HepG2 (cell line): ENCODE data around the gene ZNF19. TPM values are rescaled to one million over a fixed set of nuclear protein-coding genes. Genes with fewer than 3 reads are reported as not detected.

Experiments used
- ARNTL ChIP-seq: sonication (generic); formaldehyde crosslinking; IDR thresholded peaks from 2 replicates; pipeline ENCODE4 v1.4.0; 2020; ENCODE audit warnings: mild to moderate bottlenecking, missing genetic modification reagents
- FIP1L1 ChIP-seq: fragments of 200-400 bp; formaldehyde crosslinking; IDR thresholded peaks from 2 replicates; pipeline ENCODE4 v1.6.1; 2018; ENCODE audit warnings: low read depth, mild to moderate bottlenecking, low read length, moderate library complexity, borderline replicate concordance; ENCODE audit not compliant: insufficient read depth
- GLI4 ChIP-seq: sonication (generic); formaldehyde crosslinking; IDR thresholded peaks from 2 replicates; pipeline ENCODE4 v1.5.1; 2020; ENCODE audit warnings: missing genetic modification reagents, mild to moderate bottlenecking, moderate library complexity, borderline replicate concordance
- HNRNPK ChIP-seq: fragments of 200-400 bp; formaldehyde crosslinking; IDR thresholded peaks from 2 replicates; pipeline ENCODE4 v1.6.1; 2018; ENCODE audit warnings: low read length, low read depth, moderate library complexity, mild to moderate bottlenecking; ENCODE audit not compliant: poor library complexity, severe bottlenecking
- HNRNPLL ChIP-seq: fragments of 200-400 bp; formaldehyde crosslinking; IDR thresholded peaks from 2 replicates; pipeline ENCODE4 v1.6.1; 2017; ENCODE audit warnings: mild to moderate bottlenecking, low read depth, low read length; ENCODE audit not compliant: poor library complexity, severe bottlenecking
- KLF6 ChIP-seq: IDR thresholded peaks from 2 replicates; pipeline ENCODE4 v1.8.0; 2016; ENCODE audit warnings: missing biosample characterization, missing genetic modification reagents
- MYC ChIP-seq: sonication (generic); formaldehyde crosslinking; IDR thresholded peaks from 2 replicates; pipeline ENCODE4 v1.9.0; 2021; ENCODE audit warnings: missing genetic modification reagents, borderline replicate concordance
- NFE2L1 ChIP-seq: sonication (generic); formaldehyde crosslinking; IDR thresholded peaks from 2 replicates; pipeline ENCODE4 v1.4.0; 2020; ENCODE audit warnings: missing genetic modification reagents, mild to moderate bottlenecking, borderline replicate concordance
- RAD21 ChIP-seq: fragments of 450-650 bp; formaldehyde crosslinking; IDR thresholded peaks from 2 replicates; pipeline ENCODE4 v1.5.0; 2020; ENCODE audit warnings: mild to moderate bottlenecking
- RBFOX2 ChIP-seq: fragments of 200-400 bp; formaldehyde crosslinking; IDR thresholded peaks from 2 replicates; pipeline ENCODE4 v1.6.1; 2017; ENCODE audit warnings: low read depth, mild to moderate bottlenecking, low read length
- RBM39 ChIP-seq: fragments of 200-400 bp; formaldehyde crosslinking; IDR thresholded peaks from one replicate; pipeline ENCODE4 v1.6.1; 2018; ENCODE audit warnings: antibody characterized with exemption, mild to moderate bottlenecking, low read depth, low read length; ENCODE audit not compliant: poor library complexity, severe bottlenecking
- SMARCC2 ChIP-seq: fragments of 450-650 bp; IDR thresholded peaks from 2 replicates; pipeline ENCODE4 v1.6.1; 2017; ENCODE audit warnings: antibody characterized with exemption, mild to moderate bottlenecking
- SP2 ChIP-seq: sonication (generic); formaldehyde crosslinking; IDR thresholded peaks from 2 replicates; pipeline ENCODE4 v1.5.1; 2020; ENCODE audit warnings: mild to moderate bottlenecking, missing genetic modification reagents
- ZBTB38 ChIP-seq: sonication (generic); formaldehyde crosslinking; IDR thresholded peaks from 2 replicates; pipeline ENCODE4 v1.5.1; 2020; ENCODE audit warnings: mild to moderate bottlenecking, missing genetic modification reagents
- ZFX ChIP-seq: sonication (generic); formaldehyde crosslinking; IDR thresholded peaks from 2 replicates; pipeline ENCODE4 v1.4.0; 2020; ENCODE audit warnings: mild to moderate bottlenecking, low read depth, missing genetic modification reagents, moderate library complexity
- ZNF24 ChIP-seq: fragments of 450-650 bp; IDR thresholded peaks from 2 replicates; pipeline ENCODE4 v1.6.1; 2017; ENCODE audit warnings: antibody characterized with exemption, mild to moderate bottlenecking
- ZNF274 ChIP-seq: sonication (generic); formaldehyde crosslinking; IDR thresholded peaks from 2 replicates; pipeline ENCODE4 v1.5.1; 2020; ENCODE audit warnings: mild to moderate bottlenecking, missing genetic modification reagents
- ZNF33A ChIP-seq: sonication (generic); formaldehyde crosslinking; IDR thresholded peaks from 2 replicates; pipeline ENCODE4 v1.5.1; 2020; ENCODE audit warnings: missing genetic modification reagents, mild to moderate bottlenecking, moderate library complexity, borderline replicate concordance
- ZNF367 ChIP-seq: sonication (generic); formaldehyde crosslinking; IDR thresholded peaks from 2 replicates; pipeline ENCODE4 v1.4.0; 2020; ENCODE audit warnings: missing genetic modification reagents, borderline replicate concordance
- ZNF563 ChIP-seq: sonication (generic); formaldehyde crosslinking; IDR thresholded peaks from 2 replicates; pipeline ENCODE4 v1.8.0; 2022; ENCODE audit warnings: mild to moderate bottlenecking, moderate library complexity, missing genetic modification reagents
- ZNF572 ChIP-seq: sonication (generic); formaldehyde crosslinking; IDR thresholded peaks from 2 replicates; pipeline ENCODE4 v1.5.1; 2020; ENCODE audit warnings: mild to moderate bottlenecking, missing genetic modification reagents
- ZNF75D ChIP-seq: sonication (generic); formaldehyde crosslinking; IDR thresholded peaks from 2 replicates; pipeline ENCODE4 v1.8.1; 2023; ENCODE audit warnings: missing genetic modification reagents, mild to moderate bottlenecking, borderline replicate concordance
- polyA plus RNA-seq, 8 experiments: library from polyadenylated mRNA; depleted of rRNA in 3 of 8; stranded (reverse) in 7 of 8; unstranded in 1 of 8; fragments of >200 nt; fragmentation: Illumina TruSeq in 4 of 8; extraction: Trizol in 4 of 8; gene quantifications; 2 replicates each; pipeline versions ENCODE4 v1.2.1 to v1.2.3, GENCODE V29; 2011 to 2016; ENCODE audit warnings: low read depth in 4 of 8, missing spikeins in 1 of 8, mixed read lengths in 1 of 8; ENCODE audit not compliant: insufficient read depth in 1 of 8
- total RNA-seq, 5 experiments: library from RNA; depleted of rRNA; stranded (reverse); fragments of >200 nt; fragmentation: Illumina TruSeq; extraction: Trizol; gene quantifications; 2 replicates each; pipeline ENCODE4 v1.2.3, GENCODE V29; 2016; ENCODE audit warnings: low read depth in 1 of 5
- TF ChIP-seq, protein P1 (sequence below): IDR thresholded peaks from 2 replicates; pipeline ENCODE4 v1.6.1; 2016; ENCODE audit warnings: missing compliant biosample characterization, missing genetic modification reagents, borderline replicate concordance
- TF ChIP-seq, protein P2 (sequence below): sonication (generic); formaldehyde crosslinking; IDR thresholded peaks from 2 replicates; pipeline ENCODE4 v1.8.0; 2023; ENCODE audit warnings: mild to moderate bottlenecking, missing genetic modification reagents

Gene ZNF19
- total and polyA plus RNA-seq, 2 of the 13 experiments (the other 11 are each of a cell fraction or from before 2014, with no cell fraction given), result 3.2 to 5.8 TPM

DNA sequence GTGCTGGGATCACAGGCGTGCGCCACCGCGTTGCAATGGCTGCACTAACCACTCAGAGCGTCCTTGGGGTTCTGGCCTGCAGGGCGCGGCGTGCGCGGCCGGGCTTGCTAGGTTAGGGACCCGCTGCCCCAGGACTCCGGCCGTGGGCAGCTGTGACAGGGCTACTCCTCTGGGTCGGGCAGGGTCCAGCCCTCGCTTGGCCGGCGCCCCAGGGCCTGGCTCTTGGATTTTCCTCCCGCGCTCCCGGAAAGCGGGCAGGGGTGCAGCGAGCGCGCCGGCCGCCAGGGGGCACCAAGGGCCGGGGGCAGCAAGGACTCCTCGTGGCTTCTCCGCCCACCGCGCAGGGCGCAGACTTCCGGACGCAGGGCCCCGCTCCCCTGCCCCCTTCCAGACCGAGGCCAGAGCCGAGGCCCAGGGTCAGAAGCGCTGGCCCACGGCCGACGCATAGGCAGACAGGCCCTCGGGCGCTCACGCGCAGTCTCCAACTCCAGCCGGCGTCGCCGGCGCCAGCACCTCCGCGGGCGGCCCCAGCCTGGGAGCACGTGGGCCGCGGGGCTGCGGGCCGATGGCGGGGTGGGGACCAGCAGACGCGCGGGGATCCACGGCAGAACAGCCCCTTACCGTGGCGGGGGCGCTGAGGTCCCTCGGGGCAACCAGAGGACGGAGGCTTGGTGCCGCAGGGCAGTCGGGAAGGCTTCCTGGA, 47.6 kb downstream of the ZNF19 start (continued):
- TF ChIP-seq, protein P1, sequence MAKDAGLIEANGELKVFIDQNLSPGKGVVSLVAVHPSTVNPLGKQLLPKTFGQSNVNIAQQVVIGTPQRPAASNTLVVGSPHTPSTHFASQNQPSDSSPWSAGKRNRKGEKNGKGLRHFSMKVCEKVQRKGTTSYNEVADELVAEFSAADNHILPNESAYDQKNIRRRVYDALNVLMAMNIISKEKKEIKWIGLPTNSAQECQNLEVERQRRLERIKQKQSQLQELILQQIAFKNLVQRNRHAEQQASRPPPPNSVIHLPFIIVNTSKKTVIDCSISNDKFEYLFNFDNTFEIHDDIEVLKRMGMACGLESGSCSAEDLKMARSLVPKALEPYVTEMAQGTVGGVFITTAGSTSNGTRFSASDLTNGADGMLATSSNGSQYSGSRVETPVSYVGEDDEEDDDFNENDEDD (CRISPR knock-in tag), result 0 out of 2 replicates have a peak, but pooled peaks have one; percentile 13
- TF ChIP-seq RBM39, result peak; percentile 22
- no peak for TF ChIP-seq ZNF33A (CRISPR knock-in tag)
- TF ChIP-seq ZNF367 (CRISPR knock-in tag), result no peak
- TF ChIP-seq SP2 (CRISPR knock-in tag), result 0 out of 2 replicates have a peak, but pooled peaks have one; percentile 20
- peak; percentile 85 for TF ChIP-seq RAD21 (CRISPR knock-in tag)
- TF ChIP-seq ZNF75D (CRISPR knock-in tag), result no peak
- no peak for TF ChIP-seq KLF6 (CRISPR knock-in tag)
- peak; percentile 52; the same call in 1 of the 2 replicates for TF ChIP-seq ZNF563
- TF ChIP-seq ZFX (CRISPR knock-in tag), result 0 out of 2 replicates have a peak, but pooled peaks have one; percentile 6
- TF ChIP-seq FIP1L1, result no peak
- peak; percentile 31; the same call in 1 of the 2 replicates for TF ChIP-seq ZBTB38 (CRISPR knock-in tag)
- peak; percentile 37; the same call in 1 of the 2 replicates for TF ChIP-seq NFE2L1
- TF ChIP-seq HNRNPLL, result peak; percentile 27
- peak; percentile 60; the same call in 1 of the 2 replicates for TF ChIP-seq MYC (CRISPR knock-in tag)
- no peak for TF ChIP-seq ZNF274
- TF ChIP-seq, protein P2, sequence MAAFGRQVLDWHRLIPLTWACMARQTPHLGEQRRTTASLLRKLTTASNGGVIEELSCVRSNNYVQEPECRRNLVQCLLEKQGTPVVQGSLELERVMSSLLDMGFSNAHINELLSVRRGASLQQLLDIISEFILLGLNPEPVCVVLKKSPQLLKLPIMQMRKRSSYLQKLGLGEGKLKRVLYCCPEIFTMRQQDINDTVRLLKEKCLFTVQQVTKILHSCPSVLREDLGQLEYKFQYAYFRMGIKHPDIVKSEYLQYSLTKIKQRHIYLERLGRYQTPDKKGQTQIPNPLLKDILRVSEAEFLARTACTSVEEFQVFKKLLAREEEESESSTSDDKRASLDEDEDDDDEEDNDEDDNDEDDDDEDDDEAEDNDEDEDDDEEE (CRISPR knock-in tag), result no peak
- TF ChIP-seq SMARCC2, result no peak
- no peak for TF ChIP-seq GLI4 (CRISPR knock-in tag)
- TF ChIP-seq RBFOX2, result 0 out of 2 replicates have a peak, but pooled peaks have one; percentile 22
- peak; percentile 54 for TF ChIP-seq HNRNPK
- no peak for TF ChIP-seq ARNTL
- 0 out of 2 replicates have a peak, but pooled peaks have one; percentile 46 for TF ChIP-seq ZNF572
- no peak for TF ChIP-seq ZNF24
